Activated CD4-positive, alpha-beta T cell treated with anti-CD3 and anti-CD28 coated beads, Interleukin-2, amount 50 U/mL, for 48 hours (primary cell): ENCODE measurements around the gene GNL3.

ENCODE experiments used
- DNase-seq, 2 experiments: peaks; one replicate each; pipeline ENCODE4 v3.0.0-alpha.2; 2020

GNL3 gene

GRCh38 chr3:52690560-52690959, 4.7 kb downstream of the GNL3 start:
- DNase-seq, result no peak

- no peak for DNase-seq
These were observed 7.2 kb downstream of the GNL3 start for GRCh38 chr3:52693071-52693470.

GRCh38 chr3:52694528-52695189, 8.8 kb downstream of the GNL3 start:
- peak in 1 of 2 experiments; percentile 2 for DNase-seq

- DNase-seq, result peak in 1 of 2 experiments; percentile 1
These were observed 10.2 kb downstream of the GNL3 start for GRCh38 chr3:52695798-52696671.

GRCh38 chr3:52696830-52697631, 11.2 kb downstream of the GNL3 start:
- peak in 1 of 2 experiments; percentile 1 for DNase-seq

- DNase-seq, result peak in 1 of 2 experiments; percentile 2
These were observed 11.8 kb downstream of the GNL3 start for GRCh38 chr3:52697632-52697965.

- no peak for DNase-seq
These were observed 17.5 kb downstream of the GNL3 start for GRCh38 chr3:52703341-52703740.

GRCh38 chr3:52704611-52705437, 19.0 kb downstream of the GNL3 start:
- peak in 1 of 2 experiments; percentile 23 for DNase-seq

GRCh38 chr3:52705438-52705687, 19.5 kb downstream of the GNL3 start:
- DNase-seq, result no peak

GRCh38 chr3:52705688-52706686, 20.2 kb downstream of the GNL3 start, which contains the start of the genes GLT8D1 and SPCS1:
Gene GLT8D1, minus strand, starts transcription at chr3:52705791. Its CDS starts 5,331 bp downstream, at chr3:52700460.
Gene SPCS1, plus strand, starts transcription at chr3:52706106. Its CDS starts 141 bp downstream, at chr3:52706247.
- DNase-seq, result peak; percentile 82 to 85

GRCh38 chr3:52707585-52707984, 21.8 kb downstream of the GNL3 start:
- no peak for DNase-seq

- DNase-seq, result no peak
These were observed 24.7 kb downstream of the GNL3 start for GRCh38 chr3:52710512-52710911.

GRCh38 chr3:52712291-52713212, 26.7 kb downstream of the GNL3 start:
- DNase-seq, result no peak

GRCh38 chr3:52714335-52715302, 28.8 kb downstream of the GNL3 start:
- no peak for DNase-seq

- no peak for DNase-seq
These were observed 30.0 kb downstream of the GNL3 start for GRCh38 chr3:52715714-52716305.

- no peak for DNase-seq
These were observed 33.8 kb downstream of the GNL3 start for GRCh38 chr3:52719618-52720017.

- no peak for DNase-seq
These were observed 35.3 kb downstream of the GNL3 start for GRCh38 chr3:52721002-52721729.

- no peak for DNase-seq
These were observed 35.8 kb downstream of the GNL3 start for GRCh38 chr3:52721730-52722008.
